GM19372 (cell line): ENCODE measurements around the gene CRABP1.

Experiments used
- ATAC-seq: cut with Tn5 transposase; IDR thresholded peaks from one replicate; pipeline ENCODE4 v1.9.1; 2021; ENCODE audit warnings: mild to moderate bottlenecking, low read depth, moderate library complexity; ENCODE audit not compliant: unreplicated experiment

CRABP1 gene

GRCh38 chr15:78343276-78344060, 3.3 kb downstream of the CRABP1 start:
- no peak for ATAC-seq

GRCh38 chr15:78345396-78346125, 5.4 kb downstream of the CRABP1 start:
- no peak for ATAC-seq

- no peak for ATAC-seq
Observed at GRCh38 chr15:78347586-78348543, 7.7 kb downstream of the CRABP1 start.

- no peak for ATAC-seq
Observed at GRCh38 chr15:78350058-78350457, 9.9 kb downstream of the CRABP1 start.

- ATAC-seq: no peak
Observed at GRCh38 chr15:78351539-78351938, 11.4 kb downstream of the CRABP1 start.

GRCh38 chr15:78353093-78353492, 12.9 kb downstream of the CRABP1 start:
- no peak for ATAC-seq

- no peak for ATAC-seq
Observed at GRCh38 chr15:78355177-78355576, 15.0 kb downstream of the CRABP1 start.

GRCh38 chr15:78358102-78358870, 18.1 kb downstream of the CRABP1 start:
- ATAC-seq: no peak

GRCh38 chr15:78359041-78359808, 19.1 kb downstream of the CRABP1 start:
- no peak for ATAC-seq

GRCh38 chr15:78360367-78360801, 20.2 kb downstream of the CRABP1 start:
- no peak for ATAC-seq

- ATAC-seq: no peak
Observed at GRCh38 chr15:78360958-78361718, 21.0 kb downstream of the CRABP1 start.

GRCh38 chr15:78361771-78362506, 21.8 kb downstream of the CRABP1 start:
- ATAC-seq: no peak

GRCh38 chr15:78362716-78363380, 22.7 kb downstream of the CRABP1 start:
- no peak for ATAC-seq

GRCh38 chr15:78363381-78363734, 23.2 kb downstream of the CRABP1 start:
- no peak for ATAC-seq

- ATAC-seq: no peak
Observed at GRCh38 chr15:78364233-78364632, 24.1 kb downstream of the CRABP1 start.

GRCh38 chr15:78365917-78366316, 25.8 kb downstream of the CRABP1 start:
- no peak for ATAC-seq

GRCh38 chr15:78366342-78366741, 26.2 kb downstream of the CRABP1 start:
- ATAC-seq: no peak
